Stimulated activated CD8-positive, alpha-beta memory T cell treated with anti-CD3 and anti-CD28 coated beads, Interleukin-15, amount 100 ng/mL, for 48 hours (primary cell): ENCODE measurements around the gene ADAMTS1.
"Not testable (repeated sequence)": the region's sequence is repeated elsewhere in the genome, so short reads cannot be mapped to it uniquely, and the experiment has no call there.

Experiments used
- DNase-seq, 2 donors: peaks; one replicate each; pipeline ENCODE4 v3.0.0-alpha.2; 2020; ENCODE audit warnings: low read depth in 2 of 2

ADAMTS1 gene

DNA sequence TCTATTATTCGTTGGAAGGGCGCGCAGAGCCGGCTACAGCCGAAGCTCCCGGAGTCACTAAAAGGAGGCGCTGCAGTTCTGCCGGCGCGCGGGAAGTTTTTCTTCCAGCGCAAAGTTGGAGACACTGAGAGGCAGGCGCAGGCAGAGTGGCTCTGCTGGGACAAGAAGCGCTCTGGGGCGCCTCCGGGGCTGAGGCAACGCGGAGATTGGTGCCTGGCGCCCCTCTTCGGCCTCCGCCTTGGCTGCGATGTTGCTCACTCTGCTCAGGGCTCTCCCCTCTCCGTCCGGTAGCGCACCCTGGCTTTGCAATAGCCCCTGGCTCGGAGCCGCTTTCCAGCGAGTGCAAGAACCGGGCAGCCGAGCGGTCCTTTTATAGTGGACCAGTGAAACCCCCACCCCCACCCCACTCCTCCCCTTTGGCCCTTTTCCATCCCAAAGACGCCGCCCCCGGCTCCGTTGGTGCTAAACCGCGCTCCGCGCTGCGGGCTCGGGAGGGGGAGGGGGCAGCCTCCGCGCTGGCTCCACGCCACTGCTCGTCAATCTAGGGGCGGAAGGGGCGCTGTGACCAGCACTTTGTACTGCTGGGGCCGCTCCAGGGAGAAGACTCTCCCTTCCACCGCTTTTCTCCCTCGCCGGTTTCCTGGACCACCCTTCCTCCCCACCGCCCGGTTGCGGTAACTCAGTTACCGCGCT is at the start of gene ADAMTS1:
ADAMTS1 (minus strand) TSS at position 344 of the 693 bp plus-strand sequence. CDS start 455 bp downstream, outside the sequence.
- DNase-seq: no peak

DNA sequence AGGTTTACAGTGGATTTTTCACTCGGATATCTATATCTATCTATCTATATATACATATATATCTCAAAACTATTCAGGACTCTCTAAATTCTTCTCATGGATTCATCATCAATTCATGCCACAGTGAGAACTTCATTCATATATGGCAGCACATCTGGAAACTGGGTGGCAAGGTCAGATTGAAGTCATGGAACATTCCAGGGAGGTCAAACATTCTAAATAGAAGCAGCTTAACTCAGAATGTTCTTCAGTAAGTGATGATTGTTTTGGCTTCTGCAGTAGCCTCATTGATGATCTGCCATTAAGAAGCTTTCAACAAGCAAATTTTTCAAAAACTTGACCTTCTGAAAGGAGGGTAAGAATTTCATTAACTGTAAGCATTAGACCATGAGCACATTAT is 46.9 kb upstream of the ADAMTS1 start:
- no peak for DNase-seq

DNA sequence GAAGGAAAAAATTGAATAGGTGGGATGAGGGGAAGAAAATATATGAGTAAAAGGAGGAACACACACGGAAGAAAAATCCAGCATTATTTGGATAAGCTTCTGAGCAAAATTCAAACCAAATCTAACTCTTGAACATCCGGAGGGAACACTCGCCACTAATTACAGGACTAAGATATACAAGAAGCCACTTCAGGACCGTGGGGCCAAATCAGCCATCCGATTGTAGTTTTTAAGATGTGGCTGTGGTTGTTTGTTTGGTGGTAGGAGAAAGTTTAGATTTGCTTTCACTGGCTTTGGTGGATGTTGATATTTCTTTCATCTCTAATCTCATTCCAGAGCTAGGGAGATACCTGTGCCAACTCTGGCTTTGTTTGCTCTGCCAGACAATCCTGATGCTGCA is 43.7 kb upstream of the ADAMTS1 start:
- no peak for DNase-seq

DNA sequence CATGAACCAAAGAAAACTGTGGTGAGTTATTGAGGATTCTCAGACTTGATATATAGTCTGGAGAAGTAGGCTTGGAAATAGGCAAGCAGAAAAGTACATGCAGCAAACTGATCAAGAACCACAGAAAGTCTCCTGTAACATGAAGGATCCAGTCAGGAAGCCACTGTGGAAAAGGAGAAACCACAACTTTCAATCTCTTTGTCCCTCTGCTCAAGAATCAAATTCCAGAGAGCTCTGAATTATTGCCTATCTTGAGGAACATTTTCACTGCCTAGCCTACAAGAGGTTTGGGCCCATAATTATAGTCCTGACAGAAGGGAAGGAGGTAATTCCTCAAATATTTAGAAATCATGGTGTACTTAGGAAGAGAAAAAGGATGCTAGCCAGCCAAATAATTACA is 43.0 kb upstream of the ADAMTS1 start:
- no peak for DNase-seq

DNA sequence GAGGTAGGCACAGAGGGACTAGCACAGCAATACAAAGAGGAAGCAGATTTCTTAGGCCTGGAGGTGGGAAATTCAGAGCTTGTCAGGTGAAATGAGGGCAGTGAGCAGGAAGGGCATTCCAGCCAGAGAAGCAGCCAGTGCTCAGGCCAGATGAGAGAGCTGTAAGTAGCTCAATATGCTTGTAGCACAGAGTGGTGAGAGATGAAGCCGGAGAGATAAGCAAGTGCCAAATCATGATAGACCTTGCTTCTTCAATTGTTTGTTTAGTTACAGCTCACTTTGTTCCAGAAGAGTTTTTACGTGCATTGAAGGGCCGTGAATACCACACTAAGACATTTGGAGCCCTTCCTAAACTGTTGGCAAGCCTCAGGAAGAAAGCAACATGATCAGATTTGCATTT is 42.0 kb upstream of the ADAMTS1 start:
- no peak for DNase-seq

DNA sequence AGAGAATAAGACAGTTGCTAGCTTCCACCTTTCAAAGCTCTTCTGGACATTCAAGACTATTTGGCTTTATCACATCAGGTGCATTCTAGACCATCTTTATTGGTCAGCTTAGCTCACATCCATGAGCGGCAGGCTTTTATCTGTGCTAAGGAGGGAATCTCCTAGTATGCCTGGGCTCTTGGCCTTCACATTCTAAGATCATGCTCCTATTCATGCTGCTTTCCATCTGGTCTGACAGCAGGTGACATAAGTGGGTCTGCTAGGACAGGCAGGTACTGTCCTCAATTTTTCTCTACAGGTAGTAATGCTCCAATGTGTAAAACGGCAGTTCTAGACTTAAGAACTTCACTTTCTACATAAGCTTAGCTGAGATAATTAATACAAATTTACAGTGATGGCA is 39.2 kb upstream of the ADAMTS1 start:
- DNase-seq: no peak

DNA sequence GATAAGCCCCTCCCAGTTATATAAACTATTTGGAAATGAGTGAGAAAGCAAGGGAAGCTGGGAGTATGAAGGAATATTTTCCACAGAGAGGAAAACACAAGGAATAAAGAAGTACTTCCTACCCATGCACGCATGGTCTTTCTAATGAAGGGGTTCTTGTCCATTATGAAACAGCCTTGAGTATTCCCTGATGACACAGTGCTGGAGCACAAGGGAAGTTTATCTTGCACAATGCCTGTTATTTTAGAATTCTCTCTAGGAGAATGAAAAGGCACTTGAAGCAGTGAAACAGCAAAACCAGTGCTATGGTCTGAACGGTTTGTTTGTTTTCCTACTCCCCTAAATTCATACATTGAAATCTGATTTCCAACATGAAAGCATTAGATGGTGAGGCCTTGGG is 38.6 kb upstream of the ADAMTS1 start:
- no peak for DNase-seq

DNA sequence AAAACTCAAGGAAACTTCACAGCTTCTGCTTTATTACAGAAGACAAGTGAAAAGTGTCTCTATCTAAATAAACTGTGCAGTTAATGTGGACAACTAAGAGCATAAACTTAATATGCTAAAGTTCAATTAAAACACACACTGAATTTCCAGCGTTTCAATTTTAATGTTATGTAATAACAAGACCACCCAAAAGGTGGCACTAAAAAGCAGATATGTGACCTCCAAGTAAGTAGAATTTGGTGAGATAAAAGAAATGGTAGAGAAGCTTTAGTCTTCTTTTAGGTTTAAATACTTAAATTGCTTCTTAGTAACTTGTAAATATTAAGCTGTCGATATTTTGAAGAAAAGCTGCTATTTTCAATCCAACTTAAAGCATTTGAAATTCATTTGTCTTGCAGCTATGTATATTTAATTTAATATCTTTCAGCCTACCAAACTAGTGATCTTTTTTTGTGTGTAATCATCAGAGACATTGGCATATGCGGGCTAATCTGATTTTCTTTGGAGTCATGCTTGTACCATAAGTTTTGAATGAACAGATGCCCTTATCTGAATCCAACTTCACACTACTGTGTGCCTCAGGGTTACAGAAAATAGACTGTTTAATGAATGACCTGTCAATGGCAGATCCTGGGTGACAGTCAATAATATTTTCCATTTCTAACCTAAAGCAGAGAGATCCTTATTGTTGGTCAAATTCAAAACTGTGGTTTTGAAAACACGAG is 36.5 kb upstream of the ADAMTS1 start:
- no peak for DNase-seq

DNA sequence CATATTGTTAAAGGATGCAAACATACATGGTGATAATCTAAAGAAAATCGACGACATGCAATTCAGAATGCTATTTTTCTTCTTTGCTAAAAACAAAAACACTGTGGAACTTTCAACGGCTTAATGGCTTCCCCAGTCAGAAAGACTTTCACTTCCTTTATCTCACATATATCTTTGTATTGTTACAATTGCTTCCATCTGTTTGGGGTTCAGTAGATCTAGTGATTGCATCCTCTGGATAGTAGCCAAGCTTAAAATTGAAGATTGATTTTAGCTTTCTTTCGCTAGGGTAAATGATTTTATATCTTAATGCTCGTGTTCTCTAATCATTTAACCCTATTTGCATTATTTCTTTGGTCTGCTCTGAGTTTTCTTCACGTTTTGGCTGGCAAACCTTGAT is 31.8 kb upstream of the ADAMTS1 start:
- DNase-seq: no peak

DNA sequence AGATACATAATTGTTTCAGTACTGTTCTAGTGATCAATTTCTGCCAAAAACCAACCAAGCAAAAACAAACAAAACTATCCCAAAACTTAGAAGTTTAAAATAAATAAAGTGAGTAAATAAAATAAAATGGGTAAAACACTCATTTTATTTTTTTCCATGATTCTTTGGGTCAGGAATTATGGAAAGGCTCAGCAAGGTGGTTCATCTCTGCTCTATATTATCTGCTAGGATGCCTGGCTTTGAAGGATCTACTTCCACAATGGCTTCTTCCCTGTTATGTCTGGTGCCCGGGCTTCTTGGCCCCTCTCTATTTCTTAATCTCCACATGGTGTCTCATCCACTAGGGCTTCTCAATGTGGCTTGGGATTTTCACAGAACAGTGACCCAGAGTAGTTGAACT is 29.1 kb upstream of the ADAMTS1 start:
- DNase-seq: no peak

DNA sequence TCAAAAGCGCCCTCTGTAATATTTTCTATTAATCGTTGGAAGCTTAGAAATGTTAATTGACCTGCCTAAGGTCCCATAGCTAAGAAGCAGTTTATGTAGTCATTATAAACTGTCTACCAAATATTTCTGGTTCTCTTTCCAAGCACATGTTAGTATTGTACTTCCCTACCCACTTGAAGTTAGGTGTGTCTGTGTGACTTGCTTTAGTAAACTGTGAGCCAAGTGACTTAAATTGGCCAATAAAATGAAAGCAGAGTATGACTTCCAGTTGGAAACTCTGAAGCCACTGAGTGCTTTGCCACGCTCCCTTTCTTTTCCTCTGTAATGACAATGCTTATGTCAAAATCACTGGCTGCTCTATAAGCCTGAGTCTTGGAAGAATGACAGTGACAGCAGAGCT is 20.6 kb upstream of the ADAMTS1 start:
- no peak for DNase-seq

DNA sequence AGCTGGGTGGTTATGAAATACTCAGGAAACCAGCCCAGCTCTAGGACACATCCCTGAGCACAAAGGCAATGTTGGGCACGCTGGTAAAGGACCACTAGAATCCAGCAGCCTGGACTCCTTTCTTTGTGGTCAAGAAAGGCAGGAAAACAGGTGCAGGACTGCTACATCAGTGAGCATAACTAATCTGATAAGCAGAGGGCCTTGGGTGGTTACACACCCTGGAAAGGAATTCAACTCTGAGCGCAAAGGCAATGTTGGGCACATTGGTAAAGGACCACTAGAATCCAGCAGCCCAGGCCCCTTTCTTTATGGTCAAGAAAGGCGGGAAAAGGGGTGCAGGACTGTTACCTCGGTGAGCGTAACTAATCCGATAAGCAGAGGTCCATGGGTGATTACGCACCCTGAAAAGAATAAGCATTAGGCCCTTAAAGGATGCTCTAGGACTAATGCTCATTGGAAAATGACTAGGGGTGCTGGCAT is 11.7 kb upstream of the ADAMTS1 start:
- DNase-seq: not testable (repeated sequence)

DNA sequence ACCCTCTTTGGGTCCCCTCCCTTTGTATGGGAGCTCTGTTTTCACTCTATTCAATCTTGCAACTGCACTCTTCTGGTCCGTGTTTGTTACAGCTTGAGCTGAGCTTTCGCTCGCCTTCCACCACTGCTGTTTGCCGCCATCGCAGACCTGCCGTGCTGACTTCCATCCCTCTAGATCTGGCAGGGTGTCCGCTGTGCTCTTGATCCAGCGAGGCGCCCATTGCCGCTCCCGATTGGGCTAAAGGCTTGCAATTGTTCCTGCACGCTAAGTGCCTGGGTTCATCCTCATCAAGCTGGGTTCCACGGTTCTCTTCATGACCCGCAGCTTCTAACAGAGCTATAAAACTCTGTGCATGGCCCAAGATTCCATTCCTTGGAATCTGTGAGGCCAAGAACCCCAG is 9.5 kb upstream of the ADAMTS1 start:
- not testable (repeated sequence) for DNase-seq

DNA sequence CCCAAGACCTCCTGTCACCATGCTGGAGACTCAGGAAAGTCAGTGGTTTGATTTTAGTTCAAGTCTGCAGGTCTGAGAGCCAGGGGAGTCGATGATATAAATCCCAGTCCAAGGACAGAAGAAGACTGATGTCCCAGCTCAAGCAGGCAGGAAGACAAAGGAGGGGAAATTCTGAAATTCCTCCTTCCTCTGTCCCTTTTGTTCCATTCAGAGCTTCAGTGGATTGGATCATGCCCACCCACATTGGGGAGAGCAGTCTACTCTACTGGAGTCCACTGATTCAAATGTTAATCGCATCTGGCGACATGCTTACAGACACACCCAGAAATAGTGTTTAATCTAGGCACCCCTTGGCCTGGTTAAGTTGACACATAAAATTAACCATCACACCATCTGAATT is 7.2 kb upstream of the ADAMTS1 start:
- no peak for DNase-seq

DNA sequence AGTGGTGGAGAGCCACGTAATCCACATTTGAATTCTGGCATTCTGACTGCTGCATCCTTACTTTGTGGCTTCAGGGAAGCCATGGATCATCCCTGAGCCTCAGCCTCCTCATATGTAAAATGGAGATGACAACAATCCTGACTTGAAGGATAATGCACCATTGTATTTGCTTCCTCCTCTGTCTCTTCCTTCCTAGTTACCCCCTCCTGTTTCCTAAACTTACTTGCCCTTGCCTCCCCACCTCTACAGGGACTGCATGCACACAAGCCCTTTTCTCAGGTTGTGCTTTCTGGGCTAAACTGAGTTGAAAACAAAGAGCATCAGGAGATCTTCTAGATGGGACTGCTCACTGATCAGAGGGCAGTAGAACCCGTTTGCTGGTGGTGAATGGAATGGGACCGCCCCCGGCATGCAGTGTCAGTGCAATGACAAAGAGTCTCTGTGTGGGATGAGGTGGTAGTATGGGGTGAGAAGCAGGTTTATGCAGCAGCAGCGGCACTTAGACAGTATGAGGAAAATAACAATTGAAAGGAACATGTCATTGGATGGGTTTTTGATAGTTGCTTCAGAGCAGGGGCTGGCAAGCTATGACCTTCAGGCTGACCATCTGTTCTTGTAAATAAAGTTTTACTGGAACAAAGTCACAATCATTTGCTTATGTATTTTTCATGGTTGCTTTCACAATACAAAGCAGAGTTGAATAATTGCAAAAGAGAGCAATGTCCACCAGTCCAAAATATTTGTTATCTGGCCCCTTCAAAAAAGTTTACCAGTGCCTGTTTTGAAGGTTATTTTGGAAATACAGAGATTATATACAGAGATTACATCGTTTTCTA is 6.1 kb upstream of the ADAMTS1 start:
- DNase-seq: no peak

DNA sequence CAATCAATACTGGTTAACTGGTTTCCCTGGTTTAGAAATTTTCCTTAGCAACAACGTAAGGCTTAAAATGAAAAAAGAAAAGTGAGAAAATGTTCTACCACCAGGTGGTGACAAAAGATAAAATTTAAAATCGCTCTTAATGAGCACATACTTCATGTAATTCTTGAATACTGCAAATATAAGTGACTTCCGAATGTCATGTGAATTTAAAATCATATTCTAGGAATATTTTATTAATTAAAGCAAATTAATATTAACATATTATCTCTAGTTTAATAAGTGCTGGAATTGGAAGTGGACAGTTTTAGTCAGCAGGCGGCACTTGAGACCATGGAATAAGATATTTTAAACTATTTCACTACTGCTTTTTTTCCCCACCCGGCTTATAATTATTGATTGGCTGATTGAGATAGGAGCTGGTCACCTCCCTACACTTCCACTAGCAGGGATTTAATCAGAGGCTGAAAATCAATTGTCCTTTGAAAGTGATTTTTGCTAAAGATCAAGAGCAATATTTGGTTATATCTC is 5.0 kb upstream of the ADAMTS1 start:
- no peak for DNase-seq

DNA sequence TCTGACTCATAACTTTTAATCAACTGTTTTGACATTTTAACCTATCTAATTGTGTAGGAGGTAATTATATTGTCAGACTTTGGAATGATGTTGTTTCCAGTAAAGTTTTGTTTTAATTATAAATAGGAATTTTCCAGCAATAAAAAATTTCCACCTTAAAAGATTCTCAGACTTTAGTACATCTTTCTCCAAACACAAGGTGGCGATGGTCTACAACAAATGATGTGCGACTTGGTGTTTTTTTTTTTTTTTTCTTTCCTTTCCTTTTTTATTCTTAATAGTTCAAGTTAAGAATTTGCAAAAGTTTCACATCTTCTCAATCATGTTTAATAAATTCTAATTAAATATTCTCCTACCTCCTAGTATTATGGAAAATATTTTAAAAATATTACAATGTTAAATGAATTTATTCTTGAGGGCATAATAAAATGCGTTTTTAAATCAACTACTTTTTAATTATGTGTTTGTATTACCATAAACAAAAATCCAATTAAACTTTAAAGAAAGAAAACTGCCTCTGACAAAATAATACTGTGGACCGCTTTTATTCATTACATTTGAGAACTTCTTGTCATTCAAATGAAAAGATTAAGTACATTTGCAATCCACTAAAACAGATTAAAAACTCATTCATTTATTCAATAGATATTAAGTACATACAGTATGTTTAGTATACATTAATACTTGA is 4.4 kb upstream of the ADAMTS1 start:
- no peak for DNase-seq

DNA sequence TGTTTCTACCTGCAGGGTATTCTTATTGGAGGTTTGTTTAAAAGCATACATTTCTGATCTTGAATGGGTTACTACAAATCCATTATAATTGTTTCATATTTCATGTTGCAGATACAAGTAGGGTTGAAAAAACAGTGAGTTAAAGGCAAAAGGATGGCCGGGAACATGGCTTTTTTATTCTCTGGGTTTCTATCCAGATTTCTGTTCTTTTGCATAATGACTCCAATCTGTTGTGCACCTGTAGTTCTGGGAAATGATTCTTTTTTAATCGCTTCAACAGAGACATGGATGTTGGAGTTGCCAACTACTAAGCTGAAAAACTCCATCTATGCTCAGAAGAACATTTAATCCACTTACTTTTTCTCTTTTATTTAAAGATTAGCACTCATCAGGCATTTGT is 2.7 kb upstream of the ADAMTS1 start:
- DNase-seq: no peak

DNA sequence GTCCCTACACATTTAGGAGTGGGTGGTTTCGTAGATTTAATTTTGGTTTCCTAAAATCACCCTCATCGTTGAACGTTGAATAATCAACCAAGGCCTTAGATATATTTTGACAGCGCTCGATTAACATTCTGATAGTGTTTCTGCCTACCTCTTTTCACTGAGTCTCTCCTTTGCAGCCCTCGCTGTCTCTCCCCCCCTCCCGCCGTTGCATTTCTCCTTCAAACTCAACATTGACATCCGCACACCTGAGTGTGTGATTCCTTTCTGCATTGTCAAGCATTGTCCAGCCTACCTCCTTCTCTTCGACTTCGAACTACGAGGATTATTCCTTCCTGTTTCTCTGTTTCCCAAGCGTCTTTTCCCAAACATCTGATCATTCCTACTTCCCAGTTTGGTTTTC is 1.8 kb upstream of the ADAMTS1 start:
- DNase-seq: no peak

DNA sequence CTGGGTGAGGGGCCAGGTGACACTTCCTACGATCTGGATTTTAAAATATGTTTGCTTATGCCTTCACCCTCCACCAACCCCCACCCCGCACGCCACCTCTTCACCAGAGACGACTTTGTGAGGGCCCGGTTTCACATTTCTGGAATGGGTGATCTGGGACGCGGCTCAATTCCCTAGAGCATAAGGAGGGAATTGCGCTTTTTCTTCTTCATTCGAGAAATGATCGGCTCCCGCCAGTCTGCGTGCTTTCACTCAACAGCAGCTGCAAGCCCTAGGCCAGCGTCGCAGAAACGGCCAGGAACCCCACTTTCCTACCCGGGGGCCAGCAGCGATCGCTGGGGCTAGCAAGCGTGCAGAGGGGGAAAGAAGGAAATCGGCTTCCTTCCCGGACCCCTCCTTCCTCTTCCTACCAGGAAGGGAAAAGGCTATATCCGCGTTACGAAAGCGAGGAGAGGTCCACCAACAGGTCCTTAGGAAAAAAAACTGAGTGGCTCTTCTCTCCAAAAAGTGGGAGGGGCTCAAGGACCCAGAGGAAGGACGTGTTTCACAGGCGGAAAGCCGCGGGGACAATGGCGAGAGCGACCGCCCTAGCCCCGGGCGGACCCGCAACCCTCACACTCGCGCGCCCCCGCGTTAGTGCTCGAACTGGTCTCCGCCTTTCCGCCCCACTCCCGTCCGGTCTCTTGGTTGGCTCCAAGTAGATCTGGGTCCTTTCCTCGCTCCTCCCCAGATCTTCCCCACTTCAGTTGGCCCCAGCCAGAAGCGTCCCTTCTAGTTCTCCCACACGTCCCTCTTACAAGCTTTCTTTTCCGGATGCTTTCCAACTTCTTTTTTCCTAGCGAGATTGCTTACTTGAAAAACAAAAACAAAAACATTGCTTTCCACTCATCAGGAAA is 1.1 kb upstream of the ADAMTS1 start:
- no peak for DNase-seq

DNA sequence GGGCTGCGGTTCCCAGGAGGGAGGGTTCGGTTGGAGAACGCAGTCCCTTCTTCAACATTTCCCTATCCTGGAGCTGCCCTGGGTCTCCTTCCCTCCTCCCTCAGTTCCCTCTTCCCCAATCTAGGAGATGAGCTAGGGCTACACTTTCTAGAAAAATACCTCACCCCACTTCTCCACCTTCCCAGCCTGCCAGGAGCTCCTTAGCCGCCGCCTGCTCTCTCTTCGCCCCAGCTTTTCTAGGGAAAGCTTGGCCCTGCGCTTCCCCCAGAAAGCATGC is 488 bp upstream of the ADAMTS1 start:
- no peak for DNase-seq
